Mucosa of rectum (tissue), 2 donors: ENCODE results near the gene POLG.

Source experiments
- H3K27ac ChIP-seq, 2 donors: one replicate each; pipeline ENCODE4 v1.7.0; 2013; ENCODE audit warnings: inconsistent platforms in 2 of 2, low read depth in 2 of 2, low read length in 2 of 2
- H3K27me3 ChIP-seq, 2 donors: one replicate each; pipeline ENCODE4 v1.7.0; 2013; ENCODE audit warnings: low read length in 2 of 2; ENCODE audit not compliant: control insufficient read depth in 2 of 2, insufficient read depth in 2 of 2
- H3K36me3 ChIP-seq, 2 donors: one replicate each; pipeline ENCODE4 v1.7.0; 2013; ENCODE audit warnings: low read length in 2 of 2; ENCODE audit not compliant: control insufficient read depth in 2 of 2, insufficient read depth in 2 of 2
- H3K4me1 ChIP-seq, 2 donors: one replicate each; pipeline ENCODE4 v1.7.0; 2013; ENCODE audit warnings: low read length in 2 of 2, mild to moderate bottlenecking in 1 of 2; ENCODE audit not compliant: control insufficient read depth in 2 of 2, insufficient read depth in 2 of 2
- H3K4me3 ChIP-seq, 2 donors: one replicate each; pipeline ENCODE4 v1.7.0; 2013; ENCODE audit warnings: low read length in 2 of 2
- H3K9ac ChIP-seq, 2 donors: one replicate each; pipeline ENCODE4 v1.7.0; 2013; ENCODE audit warnings: low read length in 2 of 2, low read depth in 1 of 2, mild to moderate bottlenecking in 1 of 2
- H3K9me3 ChIP-seq, 2 donors: one replicate each; pipeline ENCODE4 v1.7.0; 2013; ENCODE audit warnings: low read length in 2 of 2; ENCODE audit not compliant: control insufficient read depth in 2 of 2
- donor health status: healthy.
- donor health status: Normal muscosa, but diverticular disease.

Gene POLG

GRCh38 chr15:89333011-89333860, 1.4 kb downstream of the POLG start:
- Histone ChIP-seq H3K36me3 (peaks cover 35 to 43% of the 10 kb centered on the region in 2 donors), H3K4me3 (peak overlapping the region; percentile 86 to 93), H3K9me3 (no peaks in the 10 kb centered on the region), H3K27me3 (no peaks in the 10 kb centered on the region), H3K9ac (peak overlapping the region; percentile 83 to 89), H3K27ac (no peak overlapping the region), H3K4me1 (peaks cover 46 to 56% of the 10 kb centered on the region in 2 donors)

DNA sequence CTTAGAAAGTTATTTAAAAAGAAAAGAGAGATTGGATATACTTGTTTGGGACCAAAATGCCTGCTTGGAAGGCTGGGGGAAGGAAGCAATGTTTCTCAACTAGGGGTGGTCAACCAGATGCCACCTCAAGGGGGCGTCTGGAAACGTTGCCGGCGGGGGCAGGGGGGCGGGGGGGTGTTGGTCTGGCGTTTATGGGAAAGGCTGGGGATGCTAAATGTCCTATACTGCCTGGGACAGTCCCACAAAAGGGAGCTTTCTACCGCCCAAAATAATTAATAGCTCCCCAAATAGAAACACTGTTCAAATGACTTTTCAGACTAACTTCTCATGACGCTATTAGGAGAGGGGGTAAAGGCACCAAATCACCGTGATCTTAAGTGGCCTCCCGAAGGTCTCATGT, 2.2 kb downstream of the POLG start:
- Histone ChIP-seq H3K9me3 (no peaks in the 10 kb centered on the region), H3K9ac (no peak overlapping the region), H3K27me3 (no peaks in the 10 kb centered on the region), H3K4me3 (peak overlapping the region in 1 of 2 donors; percentile 53), H3K27ac (no peak overlapping the region), H3K4me1 (peaks cover 46 to 56% of the 10 kb centered on the region in 2 donors), H3K36me3 (peaks cover 42 to 51% of the 10 kb centered on the region in 2 donors)

GRCh38 chr15:89330881-89331595, 3.6 kb downstream of the POLG start:
- Histone ChIP-seq H3K27me3 (no peaks in the 10 kb centered on the region), H3K9me3 (no peaks in the 10 kb centered on the region), H3K36me3 (peaks cover 56 to 65% of the 10 kb centered on the region in 2 donors), H3K27ac (peak overlapping the region; percentile 59 to 64), H3K4me1 (peaks cover 46 to 56% of the 10 kb centered on the region in 2 donors), H3K9ac (peak overlapping the region in 1 of 2 donors; percentile 19), H3K4me3 (peak overlapping the region in 1 of 2 donors; percentile 21)

- Histone ChIP-seq H3K4me3 (no peak overlapping the region), H3K9me3 (no peaks in the 10 kb centered on the region), H3K27me3 (no peaks in the 10 kb centered on the region), H3K4me1 (peaks cover 39 to 50% of the 10 kb centered on the region in 2 donors), H3K9ac (peak overlapping the region; percentile 17 to 27), H3K27ac (peak overlapping the region; percentile 59 to 64), H3K36me3 (peaks cover 65 to 74% of the 10 kb centered on the region in 2 donors)
Measured at GRCh38 chr15:89330119-89330518, 4.5 kb downstream of the POLG start.

DNA sequence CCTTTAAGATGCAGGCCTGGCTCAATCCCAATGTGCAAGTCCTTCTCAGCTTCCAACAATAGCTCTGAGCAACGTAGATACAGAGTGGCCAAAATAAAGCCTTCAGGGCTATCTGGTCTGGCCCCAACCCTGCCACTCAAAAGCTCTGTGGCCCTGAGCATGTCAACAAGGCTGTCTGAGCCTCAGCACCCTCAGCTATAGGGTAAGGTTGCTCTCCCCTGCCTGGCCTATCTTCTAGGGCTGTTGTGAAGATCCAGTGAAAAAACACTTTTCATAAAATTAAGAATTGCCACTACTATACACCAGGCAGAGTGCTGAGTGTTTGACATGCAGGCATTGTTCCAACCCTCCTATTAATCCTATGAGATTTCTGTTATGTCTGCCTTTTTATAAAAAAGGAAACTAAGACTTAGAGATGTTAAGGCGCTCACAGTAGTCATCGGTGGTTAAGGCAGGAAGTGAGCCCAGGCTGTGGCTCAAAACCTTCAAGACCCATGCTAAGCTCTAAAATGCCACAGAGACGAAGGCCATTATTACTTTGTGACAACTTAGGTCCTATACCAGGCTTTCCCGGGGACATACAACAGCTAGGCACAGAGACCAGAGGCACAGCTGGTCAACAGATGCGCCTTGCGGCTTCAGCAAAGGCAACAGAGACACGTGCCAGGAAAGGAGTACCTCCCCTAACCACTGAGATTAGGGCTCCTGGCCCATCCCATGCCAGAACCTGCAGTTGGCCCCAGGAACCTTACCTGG, 5.1 kb downstream of the POLG start:
- H3K4me3 ChIP-seq: no peak overlapping the region
- peaks cover 68 to 81% of the 10 kb centered on the region in 2 donors for H3K36me3 ChIP-seq
- no peaks in the 10 kb centered on the region for H3K9me3 ChIP-seq
- peaks cover 37 to 49% of the 10 kb centered on the region in 2 donors for H3K4me1 ChIP-seq
- peak overlapping the region; percentile 59 to 64 for H3K27ac ChIP-seq
- peak overlapping the region; percentile 17 to 27 for H3K9ac ChIP-seq
- H3K27me3 ChIP-seq: no peaks in the 10 kb centered on the region

DNA sequence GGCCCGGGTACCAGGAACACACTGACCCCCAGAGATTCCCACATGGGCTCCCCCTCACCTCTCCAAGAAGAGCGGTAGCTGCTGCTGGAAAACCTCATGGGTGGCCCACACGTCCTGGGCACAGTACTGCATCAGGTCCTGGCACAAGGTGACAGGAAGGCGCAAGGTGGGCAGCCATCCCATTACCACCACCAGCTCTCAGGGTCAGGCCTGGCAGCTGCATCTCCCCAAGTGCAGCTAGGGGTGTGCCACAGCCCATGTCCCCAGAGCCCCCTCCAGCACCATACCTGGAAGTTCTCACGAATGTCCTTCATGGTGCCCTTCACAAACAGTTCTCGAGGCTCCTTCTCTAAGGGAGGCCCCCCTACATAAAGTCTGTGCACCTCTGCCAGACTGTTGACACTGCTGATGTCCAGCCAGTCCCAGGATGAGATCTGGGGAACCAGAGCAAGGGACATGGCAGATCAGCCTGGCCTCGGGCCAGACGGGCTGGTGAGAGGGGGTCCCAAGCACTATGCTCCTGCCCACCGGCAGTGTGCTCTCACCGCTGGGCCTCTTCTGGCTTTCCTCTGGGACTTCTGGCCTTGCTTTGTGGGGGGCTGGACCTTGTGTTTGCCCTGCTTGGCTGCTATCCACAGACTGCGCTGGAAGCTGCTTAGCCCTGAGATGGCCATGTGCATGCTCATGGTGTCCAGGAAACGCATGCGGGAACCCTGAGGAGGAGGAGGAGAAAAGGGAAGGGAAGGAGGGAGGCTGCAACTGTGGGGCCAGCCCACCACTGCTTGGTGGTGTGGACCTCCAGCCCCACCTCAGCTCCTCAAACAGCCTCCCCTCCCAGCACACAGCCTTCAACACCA, 6.0 kb downstream of the POLG start:
- Histone ChIP-seq H3K9ac (no peak overlapping the region), H3K27me3 (no peaks in the 10 kb centered on the region), H3K4me3 (no peak overlapping the region), H3K27ac (peak overlapping the region in 1 of 2 donors; percentile 50), H3K36me3 (peaks cover 77 to 89% of the 10 kb centered on the region in 2 donors), H3K4me1 (peaks cover 33 to 44% of the 10 kb centered on the region in 2 donors), H3K9me3 (no peaks in the 10 kb centered on the region)

DNA sequence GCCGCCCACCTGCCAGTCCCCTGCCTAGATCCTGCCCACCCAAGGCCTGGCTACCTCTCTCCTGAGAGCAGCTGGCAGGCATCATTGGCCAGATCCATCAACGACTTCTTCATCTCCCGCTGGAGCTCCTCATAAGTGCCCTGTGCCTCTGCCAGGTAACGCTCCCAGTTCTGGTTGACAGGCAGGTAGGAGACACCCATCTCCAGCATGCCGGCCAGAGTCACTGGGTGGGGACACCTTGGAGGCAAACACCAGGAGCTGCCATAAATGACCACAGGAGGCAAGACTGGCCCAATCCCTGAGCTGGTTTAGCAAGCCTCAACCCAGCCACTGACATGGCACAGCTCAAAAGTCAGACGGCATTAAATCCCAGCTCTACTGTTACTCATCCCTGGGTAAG, 7.5 kb downstream of the POLG start:
- Histone ChIP-seq H3K4me3 (no peak overlapping the region), H3K9ac (no peak overlapping the region), H3K27me3 (no peaks in the 10 kb centered on the region), H3K36me3 (peaks cover 87 to 97% of the 10 kb centered on the region in 2 donors), H3K4me1 (peaks cover 21 to 33% of the 10 kb centered on the region in 2 donors), H3K9me3 (no peaks in the 10 kb centered on the region), H3K27ac (peak overlapping the region in 1 of 2 donors; percentile 3)

DNA sequence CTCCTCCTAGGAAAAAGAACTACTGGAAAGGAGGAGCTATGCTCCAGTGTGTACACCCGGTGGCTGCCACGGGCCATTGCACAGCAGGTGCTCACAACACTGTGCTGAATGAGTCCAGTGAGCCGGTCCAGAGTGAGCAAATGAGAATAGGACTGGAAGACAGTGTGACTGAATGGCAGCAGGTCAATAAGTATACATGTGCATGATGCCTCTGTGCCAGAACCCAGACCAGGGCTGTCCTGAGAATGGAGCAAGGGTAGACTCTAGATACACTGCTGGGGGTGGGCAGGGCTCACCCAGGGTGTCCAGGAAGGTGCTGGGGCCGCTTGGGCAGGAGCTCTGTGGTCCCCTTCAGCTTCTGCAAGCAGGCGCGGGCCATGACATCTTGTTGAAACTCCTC, 8.3 kb downstream of the POLG start:
- peaks cover 90 to 97% of the 10 kb centered on the region in 2 donors for H3K36me3 ChIP-seq
- no peak overlapping the region for H3K4me3 ChIP-seq
- no peaks in the 10 kb centered on the region for H3K27me3 ChIP-seq
- H3K4me1 ChIP-seq: peaks cover 13 to 25% of the 10 kb centered on the region in 2 donors
- no peak overlapping the region for H3K27ac ChIP-seq
- no peaks in the 10 kb centered on the region for H3K9me3 ChIP-seq
- H3K9ac ChIP-seq: no peak overlapping the region

DNA sequence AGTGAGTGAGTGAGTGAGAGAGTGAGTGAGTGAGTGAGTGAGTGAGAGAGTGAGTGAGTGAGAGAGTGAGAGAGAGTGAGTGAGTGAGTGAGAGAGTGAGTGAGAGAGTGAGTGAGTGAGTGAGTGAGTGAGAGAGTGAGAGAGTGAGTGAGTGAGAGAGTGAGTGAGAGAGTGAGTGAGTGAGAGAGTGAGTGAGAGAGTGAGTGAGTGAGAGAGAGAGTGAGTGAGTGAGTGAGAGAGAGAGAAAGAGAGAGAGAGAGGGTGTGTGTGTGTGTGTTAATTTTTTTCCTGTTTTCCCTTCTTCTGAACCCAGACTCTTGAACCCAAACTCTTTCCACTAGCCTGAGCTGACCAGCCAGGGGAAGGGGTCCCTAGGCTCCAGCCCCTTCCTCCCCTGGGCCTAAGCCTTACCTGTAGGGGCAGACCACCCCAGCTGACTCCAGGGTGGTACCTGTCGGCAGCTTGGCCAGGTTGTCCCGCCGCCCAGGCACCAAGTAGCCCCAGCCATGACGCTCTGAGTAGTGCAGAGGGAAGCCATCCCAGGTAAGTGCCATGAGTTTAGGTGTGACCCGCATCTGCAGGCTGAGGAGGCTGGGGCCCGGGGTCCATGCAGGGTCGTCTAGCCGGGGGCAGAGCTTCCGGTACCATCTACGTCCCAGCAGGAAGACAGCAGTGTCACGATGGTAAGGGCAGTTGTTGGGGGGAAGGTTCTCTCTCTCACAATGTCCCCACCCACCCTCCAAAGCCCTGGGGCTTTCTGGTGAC, 9.4 kb downstream of the POLG start:
- Histone ChIP-seq H3K36me3 (peaks cover 96 to 99% of the 10 kb centered on the region in 2 donors), H3K27ac (no peak overlapping the region), H3K9ac (no peak overlapping the region)

More for the DNA sequence above, 9.4 kb downstream of the POLG start:
- H3K4me3 ChIP-seq: no peak overlapping the region
- H3K4me1 ChIP-seq: peaks cover 7 to 14% of the 10 kb centered on the region in 2 donors
- no peaks in the 10 kb centered on the region for H3K9me3 ChIP-seq
- no peaks in the 10 kb centered on the region for H3K27me3 ChIP-seq
